ENCODE results near the gene MED22.
"Not testable (repeated sequence)": the region's sequence is repeated elsewhere in the genome, so short reads cannot be mapped to it uniquely, and the experiment has no call there.

Gene MED22

DNA sequence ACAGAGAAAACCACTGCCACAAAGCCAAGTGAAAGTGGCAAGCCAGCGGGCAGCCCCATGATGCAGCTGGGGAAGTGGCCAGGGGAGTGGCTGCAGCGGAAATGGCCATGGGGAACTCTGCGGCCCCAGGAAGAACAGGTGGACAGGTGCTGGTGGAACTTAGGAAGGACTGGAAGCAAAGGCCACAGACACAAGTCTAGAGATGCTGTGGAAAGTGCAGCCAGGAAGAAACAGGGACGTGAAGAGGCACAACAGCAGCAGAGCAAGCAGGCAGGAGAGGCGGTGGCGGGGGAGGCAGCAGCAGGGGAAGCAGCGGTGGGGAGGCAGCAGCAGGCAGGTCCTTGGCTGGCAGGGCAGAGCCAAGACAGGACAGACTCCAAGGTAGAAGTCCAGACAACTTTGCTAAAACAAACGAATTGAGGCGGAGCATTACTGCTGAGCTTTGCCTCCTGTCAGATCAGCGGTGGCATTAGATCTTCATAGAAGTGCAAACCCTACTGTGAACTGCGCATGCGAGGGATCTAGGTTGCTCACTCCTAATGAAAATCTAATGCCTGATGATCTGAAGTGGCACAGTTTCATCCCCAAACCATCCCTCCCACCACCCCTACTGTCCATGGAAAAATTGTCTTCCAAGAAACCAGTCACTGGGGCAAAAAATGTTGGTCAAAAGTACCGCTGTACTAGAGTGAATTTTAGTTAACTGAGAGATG, 23.8 kb downstream of the MED22 start:
- Histone ChIP-seq H3K9me3 (replicated peaks in 1 of 11) (peaks cover 0 to 12% (median 6%) of the 10 kb centered on the region in 11 experiments; a peak in 10 of 22 replicates), H3K4me3 (no peak overlapping the region), H3K27me3 (no peaks in the 10 kb centered on the region), H3K36me3 (peaks cover 0 to 16% (median 6%) of the 10 kb centered on the region in 11 experiments; a peak in 7 of 22 replicates), H3K9ac (no peak overlapping the region), H3K4me1 (peaks cover 0 to 4% (median 0%) of the 10 kb centered on the region in 10 experiments; a peak in 1 of 20 replicates), H3K27ac (no peak overlapping the region), H4K20me1 (peaks cover 0 to 22% (median 15%) of the 10 kb centered on the region in 11 experiments; a peak in 17 of 22 replicates), H3K4me2 (peak overlapping the region in 1 of 11 experiments; percentile 16; a peak in 1 of 22 replicates)
- no peak for TF ChIP-seq Cebpa-rat (IDR thresholded peaks at IDR 0.05)

DNA sequence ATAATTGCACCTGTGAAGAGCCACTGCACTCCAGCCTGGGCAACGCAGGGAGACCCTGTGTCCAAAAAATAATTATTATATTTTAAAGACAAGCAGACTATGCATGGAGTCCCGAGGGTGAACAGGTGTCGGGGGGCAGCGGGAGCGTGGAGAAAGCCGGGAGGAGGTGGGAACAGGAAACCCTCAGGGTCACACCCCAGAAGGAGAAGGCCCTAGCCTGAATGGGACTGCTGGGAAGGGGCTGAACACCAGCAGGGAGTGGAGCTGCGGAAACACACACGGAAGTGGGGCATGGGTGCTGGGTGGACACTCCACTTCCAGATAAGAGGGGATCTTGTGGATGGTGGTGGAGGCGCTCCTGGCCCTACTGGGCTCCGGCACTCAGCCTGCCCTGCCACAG, 24.7 kb downstream of the MED22 start:
- Histone ChIP-seq H3K27ac (no peak overlapping the region), H4K20me1 (peaks cover 0 to 13% (median 6%) of the 10 kb centered on the region in 11 experiments; a peak in 13 of 22 replicates), H3K36me3 (peaks cover 0 to 6% (median 0%) of the 10 kb centered on the region in 11 experiments; a peak in 3 of 22 replicates), H3K9me3 (replicated peaks in 1 of 11) (peaks cover 0 to 12% (median 6%) of the 10 kb centered on the region in 11 experiments; a peak in 10 of 22 replicates), H3K4me1 (peaks cover 0 to 4% (median 0%) of the 10 kb centered on the region in 10 experiments; a peak in 1 of 20 replicates), H3K9ac (no peak overlapping the region), H3K27me3 (no peaks in the 10 kb centered on the region), H3K4me2 (no peak overlapping the region; a peak in 1 of 22 replicates), H3K4me3 (no peak overlapping the region)
- TF ChIP-seq Cebpa-rat (IDR thresholded peaks at IDR 0.05), result no peak

- Histone ChIP-seq H3K4me2 (no peak overlapping the region), H3K9ac (no peak overlapping the region), H4K20me1 (peaks cover 0 to 8% (median 1%) of the 10 kb centered on the region in 11 experiments; a peak in 9 of 22 replicates), H3K4me3 (no peak overlapping the region), H3K27ac (no peak overlapping the region), H3K27me3 (no peaks in the 10 kb centered on the region), H3K36me3 (0 out of 22 replicates have a peak, but pooled peaks cover 0 to 1% (median 0%) of the 10 kb centered on the region in 11 experiments), H3K9me3 (replicated peaks in 1 of 11) (peaks cover 0 to 12% (median 6%) of the 10 kb centered on the region in 11 experiments; a peak in 10 of 22 replicates), H3K4me1 (peaks cover 0 to 4% (median 0%) of the 10 kb centered on the region in 10 experiments; a peak in 1 of 20 replicates)
- TF ChIP-seq Cebpa-rat (IDR thresholded peaks at IDR 0.05), result no peak
These were observed 25.2 kb downstream of the MED22 start for GRCh38 chr9:133322701-133323100.

- H3K27me3 ChIP-seq, result no peaks in the 10 kb centered on the region
- H3K36me3 ChIP-seq, result no peaks in the 10 kb centered on the region
- peaks cover 0 to 12% (median 6%) of the 10 kb centered on the region in 11 experiments; a peak in 10 of 22 replicates for H3K9me3 ChIP-seq (replicated peaks in 1 of 11)
- H3K4me1 ChIP-seq, result peaks cover 0 to 4% (median 0%) of the 10 kb centered on the region in 10 experiments; a peak in 1 of 20 replicates
- H3K9ac ChIP-seq, result no peak overlapping the region
- no peaks in the 10 kb centered on the region for H4K20me1 ChIP-seq
- H3K4me3 ChIP-seq, result no peak overlapping the region
- no peak overlapping the region for H3K4me2 ChIP-seq
- TF ChIP-seq Cebpa-rat (IDR thresholded peaks at IDR 0.05), result no peak
- no peak overlapping the region for H3K27ac ChIP-seq
These were observed 26.5 kb downstream of the MED22 start for GRCh38 chr9:133321411-133321935.

DNA sequence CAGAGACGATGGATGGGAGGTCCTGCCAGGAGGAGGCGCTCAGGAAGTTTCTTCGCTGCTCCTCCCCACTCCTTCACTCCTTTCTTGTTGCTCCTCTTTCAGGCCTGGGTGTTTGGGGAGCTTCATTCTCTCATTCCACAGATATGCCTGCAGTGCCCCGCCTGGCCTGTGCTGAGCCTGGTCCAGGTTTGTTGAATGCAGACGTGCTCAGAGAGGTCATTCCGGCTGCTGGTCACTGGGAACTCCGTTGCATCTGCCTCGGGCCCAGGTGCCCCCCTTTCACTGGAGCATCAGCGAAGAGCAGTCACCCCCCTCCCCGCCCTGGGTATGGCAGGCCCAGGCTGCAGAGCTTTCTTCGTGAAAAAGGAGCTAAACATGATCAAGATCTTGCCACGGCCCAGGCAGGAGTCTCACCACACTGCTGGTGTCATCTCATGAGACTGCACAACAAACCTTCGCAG, 27.5 kb downstream of the MED22 start:
- H3K4me3 ChIP-seq, result no peak overlapping the region
- H3K36me3 ChIP-seq, result no peaks in the 10 kb centered on the region
- no peaks in the 10 kb centered on the region for H3K27me3 ChIP-seq
- peaks cover 0 to 12% (median 6%) of the 10 kb centered on the region in 11 experiments; a peak in 10 of 22 replicates for H3K9me3 ChIP-seq (replicated peaks in 1 of 11)
- H4K20me1 ChIP-seq, result no peaks in the 10 kb centered on the region
- H3K9ac ChIP-seq, result no peak overlapping the region
- H3K27ac ChIP-seq, result no peak overlapping the region
- TF ChIP-seq Cebpa-rat (IDR thresholded peaks at IDR 0.05), result no peak
- H3K4me1 ChIP-seq, result peaks cover 0 to 4% (median 0%) of the 10 kb centered on the region in 10 experiments; a peak in 1 of 20 replicates
- no peak overlapping the region for H3K4me2 ChIP-seq

GRCh38 chr9:133317551-133317950, 30.4 kb downstream of the MED22 start:
- H3K4me2 ChIP-seq; H3K36me3 ChIP-seq; H3K4me1 ChIP-seq; H3K4me3 ChIP-seq; H3K27me3 ChIP-seq; H4K20me1 ChIP-seq; H3K9ac ChIP-seq; H3K9me3 ChIP-seq (replicated peaks in 1 of 11); H3K27ac ChIP-seq: not testable (repeated sequence)

- no peak for TF ChIP-seq Cebpa-rat (IDR thresholded peaks at IDR 0.05)
- no peak overlapping the region for H3K4me2 ChIP-seq
- no peaks in the 10 kb centered on the region for H3K27me3 ChIP-seq
- H3K9ac ChIP-seq, result no peak overlapping the region
- H3K9me3 ChIP-seq (replicated peaks in 1 of 11), result no peaks in the 10 kb centered on the region
- H3K4me1 ChIP-seq, result no peaks in the 10 kb centered on the region
- H3K27ac ChIP-seq, result no peak overlapping the region
- no peaks in the 10 kb centered on the region for H4K20me1 ChIP-seq
- H3K4me3 ChIP-seq, result no peak overlapping the region
- no peaks in the 10 kb centered on the region for H3K36me3 ChIP-seq
These were observed 31.9 kb downstream of the MED22 start for GRCh38 chr9:133315997-133316396.

DNA sequence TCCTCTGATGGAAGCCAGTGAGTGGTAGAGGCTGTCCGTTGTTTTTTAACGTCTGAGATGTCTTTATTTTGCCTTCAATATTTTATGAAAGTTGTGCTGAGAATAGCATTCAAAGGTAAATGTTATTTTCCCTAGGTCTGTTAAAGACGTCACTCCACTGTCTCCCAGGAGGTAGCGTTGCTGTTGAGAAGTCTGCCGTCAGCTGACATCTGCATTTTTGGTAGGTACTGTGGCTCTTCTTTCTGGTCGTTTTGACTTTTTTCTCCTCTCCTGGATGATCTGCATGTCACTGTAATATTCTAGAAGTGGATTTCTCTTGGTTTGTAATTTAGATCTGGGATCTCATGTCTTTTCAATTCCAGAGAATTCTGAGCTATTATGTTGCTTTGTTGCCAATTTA, 38.3 kb downstream of the MED22 start:
- H3K9me3 ChIP-seq (replicated peaks in 1 of 11), result peaks cover 0 to 8% (median 3%) of the 10 kb centered on the region in 11 experiments; a peak in 3 of 22 replicates
- no peak overlapping the region for H3K4me3 ChIP-seq
- no peak overlapping the region for H3K9ac ChIP-seq
- no peak overlapping the region for H3K27ac ChIP-seq
- no peak overlapping the region for H3K4me2 ChIP-seq
- no peaks in the 10 kb centered on the region for H3K27me3 ChIP-seq
- no peak for TF ChIP-seq Cebpa-rat (IDR thresholded peaks at IDR 0.05)
- H3K36me3 ChIP-seq, result no peaks in the 10 kb centered on the region
- peaks cover 0 to 8% (median 6%) of the 10 kb centered on the region in 10 experiments; a peak in 9 of 20 replicates for H3K4me1 ChIP-seq
- no peaks in the 10 kb centered on the region for H4K20me1 ChIP-seq

DNA sequence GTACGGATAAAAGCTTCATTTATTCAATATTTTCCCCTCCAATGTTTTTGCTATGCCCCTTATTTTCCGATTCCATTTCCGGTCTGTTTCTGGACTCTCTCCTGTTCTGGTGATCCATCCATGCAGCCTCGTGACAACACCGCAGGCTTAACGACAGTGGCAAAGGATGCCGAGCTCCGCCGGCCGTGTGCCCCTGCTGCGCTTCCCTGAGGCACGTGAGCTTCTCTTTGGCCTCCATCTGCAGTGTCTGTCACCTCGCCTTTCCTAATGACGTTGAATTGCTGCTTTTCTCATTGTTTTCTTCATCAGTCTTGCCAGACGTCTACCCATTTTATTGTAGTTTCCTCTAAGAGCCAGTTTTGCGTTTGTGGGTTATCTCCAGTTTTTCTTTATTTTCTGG, 40.6 kb downstream of the MED22 start:
- no peaks in the 10 kb centered on the region for H3K27me3 ChIP-seq
- H3K4me3 ChIP-seq, result no peak overlapping the region
- H3K27ac ChIP-seq, result no peak overlapping the region
- TF ChIP-seq Cebpa-rat (IDR thresholded peaks at IDR 0.05), result no peak
- peaks cover 0 to 8% (median 3%) of the 10 kb centered on the region in 11 experiments; a peak in 3 of 22 replicates for H3K9me3 ChIP-seq (replicated peaks in 1 of 11)
- no peaks in the 10 kb centered on the region for H3K36me3 ChIP-seq
- no peak overlapping the region for H3K4me2 ChIP-seq
- H4K20me1 ChIP-seq, result no peaks in the 10 kb centered on the region
- peaks cover 0 to 8% (median 6%) of the 10 kb centered on the region in 10 experiments; a peak in 9 of 20 replicates for H3K4me1 ChIP-seq
- H3K9ac ChIP-seq, result no peak overlapping the region
